Measurements from ENCODE around the gene TMEM121.

Gene TMEM121

DNA sequence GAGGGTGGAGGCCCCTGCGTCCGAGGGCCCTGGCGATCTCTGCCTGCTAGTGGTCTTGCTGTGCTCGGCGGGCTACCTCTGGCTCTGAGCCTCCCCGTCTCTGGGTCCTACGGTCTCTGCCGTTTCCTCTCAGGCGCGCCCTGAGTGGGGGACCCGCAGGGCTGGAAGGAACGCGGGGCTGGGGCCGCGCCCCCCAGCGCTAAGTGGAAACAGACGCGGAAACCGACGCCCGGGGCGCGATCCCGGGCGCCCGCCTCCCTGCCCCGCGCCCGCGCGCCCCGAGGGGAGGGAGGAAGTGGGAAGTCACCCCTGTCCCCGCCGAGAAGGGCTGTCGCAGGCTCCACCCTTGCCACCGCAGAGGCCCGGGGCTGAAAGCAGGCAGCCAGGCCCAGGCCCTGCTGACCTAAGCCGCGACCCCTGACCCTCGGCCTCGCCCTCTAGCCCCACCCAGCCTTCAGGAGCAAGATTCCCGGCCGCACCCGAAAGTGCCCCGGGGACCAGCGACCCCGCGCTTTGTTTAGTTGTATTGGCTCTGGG is 38.9 kb upstream of the TMEM121 start:
- no peak for DNase-seq (ENCODE audit: low read depth in 2 of 2)

- no peak for DNase-seq (ENCODE audit: low read depth in 2 of 2)
Observed at GRCh38 chr14:105487986-105488777, 38.2 kb upstream of the TMEM121 start.

DNA sequence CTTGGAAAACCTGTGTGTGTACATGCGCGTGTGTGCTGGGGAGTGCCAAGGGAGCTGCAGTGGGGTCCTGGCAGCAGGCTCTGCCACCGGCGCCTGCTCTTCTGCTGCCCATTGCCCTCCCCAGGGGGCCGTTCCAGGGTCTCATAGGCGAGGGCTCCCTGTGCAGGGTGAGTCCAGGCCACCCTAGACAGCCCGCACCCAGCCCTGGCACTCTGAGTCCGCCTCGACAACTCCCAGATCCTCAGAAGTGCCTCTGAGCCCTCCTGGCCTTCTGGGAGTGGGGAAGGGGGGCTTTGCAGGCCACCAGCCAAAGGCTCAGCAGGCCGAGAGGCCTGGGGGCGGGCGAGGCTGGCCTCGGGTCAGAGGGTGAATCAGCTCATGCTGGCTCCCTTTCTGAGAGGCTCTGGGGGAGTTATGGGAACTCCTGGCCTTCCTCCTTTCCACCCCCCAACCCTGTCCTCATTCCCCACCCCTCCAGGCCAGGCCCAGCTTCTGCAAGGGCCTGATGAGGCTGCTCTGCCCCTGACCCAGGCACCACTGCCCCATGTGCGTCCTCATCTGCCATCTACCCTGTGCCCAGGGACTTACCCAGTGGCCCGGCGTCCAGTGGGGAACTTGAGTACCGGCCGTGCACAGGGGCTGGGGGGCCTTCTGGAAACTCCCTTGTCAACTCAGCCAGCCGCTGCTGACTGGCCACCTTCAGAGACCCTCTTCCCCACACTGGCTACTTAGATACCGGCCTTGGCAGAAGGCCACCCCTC is 37.4 kb upstream of the TMEM121 start:
- DNase-seq (ENCODE audit: low read depth in 2 of 2) = no peak

- DNase-seq (ENCODE audit: low read depth in 2 of 2) = peak; percentile 32
Observed at GRCh38 chr14:105489542-105490266, 36.7 kb upstream of the TMEM121 start.

- DNase-seq (ENCODE audit: low read depth in 2 of 2) = no peak
Observed at GRCh38 chr14:105490267-105490571, 36.2 kb upstream of the TMEM121 start.

GRCh38 chr14:105490572-105491365 is 35.6 kb upstream of the TMEM121 start, which contains the start of gene TEDC1:
TEDC1 (plus strand) TSS chr14:105491246; CDS start chr14:105491376, 130 bp downstream.
- peak; percentile 100 for DNase-seq (ENCODE audit: low read depth in 2 of 2)

DNA sequence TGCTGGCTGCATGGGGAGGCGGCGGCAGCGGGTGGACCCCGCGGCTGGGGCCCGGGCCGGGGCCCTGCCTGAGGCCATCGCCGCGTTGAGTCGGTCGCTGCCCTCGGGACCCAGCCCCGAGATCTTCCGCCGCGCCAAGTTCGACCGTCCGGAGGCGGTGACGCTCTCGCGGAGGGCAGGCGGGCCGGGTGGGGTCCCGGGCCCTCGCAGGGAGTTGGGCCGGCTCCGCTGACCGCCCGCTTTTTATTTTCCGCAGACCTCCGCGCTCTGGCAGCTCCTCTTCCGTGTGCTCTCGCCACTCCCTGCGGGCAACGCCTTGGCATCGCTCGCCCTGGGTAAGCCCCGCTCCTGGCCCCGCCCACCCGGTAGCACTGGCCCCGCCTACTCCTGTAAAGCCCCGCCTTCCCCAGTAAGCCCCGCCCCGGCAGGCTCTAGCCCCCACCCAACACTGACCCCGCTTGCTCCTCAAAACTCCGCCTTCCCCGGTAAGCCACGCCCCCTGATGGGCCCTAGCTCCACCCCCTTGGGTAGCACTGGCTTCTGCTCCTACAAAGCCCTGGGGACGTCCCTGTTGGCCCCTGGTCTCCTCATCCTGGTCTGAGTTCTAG is 34.9 kb upstream of the TMEM121 start:
- DNase-seq (ENCODE audit: low read depth in 2 of 2) = no peak

GRCh38 chr14:105492031-105492970 is 34.1 kb upstream of the TMEM121 start:
- DNase-seq (ENCODE audit: low read depth in 2 of 2) = no peak

DNA sequence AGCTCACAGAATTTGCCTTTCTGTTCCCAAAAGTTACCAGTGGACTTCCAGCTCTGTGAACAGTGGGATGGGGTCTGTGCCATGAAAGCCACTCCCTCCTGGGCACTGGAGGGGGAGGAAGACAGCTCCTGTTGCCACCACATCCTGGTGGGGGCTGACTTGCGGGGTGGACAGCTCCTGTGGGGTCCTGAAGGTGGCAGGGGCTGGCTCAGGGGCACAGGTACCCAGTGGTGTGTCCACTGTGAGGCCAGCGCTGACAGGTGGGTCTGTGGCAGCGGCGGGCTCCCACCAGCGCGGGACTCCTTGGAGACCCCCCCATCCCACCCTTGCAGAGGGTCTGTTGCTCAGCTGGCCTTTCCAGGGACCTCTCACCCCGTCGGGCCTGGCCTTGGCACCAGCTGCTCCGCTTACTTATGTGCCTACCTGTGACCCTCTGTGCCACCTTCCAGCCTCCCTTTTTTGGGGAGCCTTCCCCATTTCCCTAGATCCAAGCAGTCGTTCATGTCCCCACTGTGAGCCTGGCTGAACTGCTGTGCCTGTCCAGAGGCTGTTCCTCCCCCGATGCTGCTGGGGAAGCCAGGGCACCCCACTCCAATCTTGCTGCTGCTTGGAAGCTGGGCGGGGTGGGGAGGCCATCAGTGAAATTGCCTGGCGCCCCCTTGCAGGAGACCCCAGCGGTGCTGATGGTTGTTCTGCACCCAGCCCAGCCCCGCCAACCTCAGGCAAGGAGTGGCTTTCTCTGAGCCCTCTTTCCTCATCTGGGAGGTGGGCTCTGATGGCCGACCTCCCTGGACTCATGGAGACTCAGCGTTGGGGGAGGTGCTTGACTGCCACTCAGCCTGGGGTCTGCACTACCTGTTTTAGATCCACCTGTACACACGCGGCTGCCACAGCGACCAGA is 33.2 kb upstream of the TMEM121 start:
- DNase-seq (ENCODE audit: low read depth in 2 of 2) = no peak

DNA sequence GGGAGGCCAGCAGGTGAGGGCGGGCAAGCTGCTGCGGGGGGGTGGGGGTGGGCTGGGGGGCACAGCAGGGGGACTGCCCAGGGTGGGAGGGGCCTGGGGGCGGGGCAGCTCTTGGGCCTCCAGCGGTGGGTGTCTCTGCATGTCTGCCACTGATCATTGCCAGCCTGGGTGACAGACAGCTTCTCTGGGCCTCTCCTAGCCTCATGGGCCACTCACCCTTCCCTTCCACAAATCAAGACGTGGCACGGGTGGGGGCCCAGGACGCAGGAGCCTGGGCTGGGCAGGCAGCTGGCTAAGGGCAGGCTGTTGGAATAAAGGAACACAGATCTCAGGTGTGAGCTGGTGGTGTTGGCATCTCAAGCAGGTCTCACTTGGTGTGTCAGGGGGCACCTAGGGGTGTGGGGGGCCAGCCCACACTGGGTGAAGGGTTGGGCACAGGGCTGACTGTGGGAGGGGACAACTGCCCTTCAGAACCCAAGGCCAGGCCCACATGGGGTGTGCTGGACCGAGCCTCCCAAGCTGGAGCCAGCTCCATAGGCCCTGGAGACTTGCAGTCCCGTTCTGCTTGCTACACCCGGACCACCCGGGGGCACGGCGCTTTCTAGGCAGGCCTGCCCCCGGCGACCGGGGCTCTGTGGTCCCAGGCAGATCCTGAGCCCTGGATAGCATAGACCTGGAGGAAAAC is 32.3 kb upstream of the TMEM121 start:
- no peak for DNase-seq (ENCODE audit: low read depth in 2 of 2)

GRCh38 chr14:105494606-105494929 is 31.8 kb upstream of the TMEM121 start:
- DNase-seq (ENCODE audit: low read depth in 2 of 2) = no peak

- no peak for DNase-seq (ENCODE audit: low read depth in 2 of 2)
Observed at GRCh38 chr14:105495101-105495989, 31.0 kb upstream of the TMEM121 start.

DNA sequence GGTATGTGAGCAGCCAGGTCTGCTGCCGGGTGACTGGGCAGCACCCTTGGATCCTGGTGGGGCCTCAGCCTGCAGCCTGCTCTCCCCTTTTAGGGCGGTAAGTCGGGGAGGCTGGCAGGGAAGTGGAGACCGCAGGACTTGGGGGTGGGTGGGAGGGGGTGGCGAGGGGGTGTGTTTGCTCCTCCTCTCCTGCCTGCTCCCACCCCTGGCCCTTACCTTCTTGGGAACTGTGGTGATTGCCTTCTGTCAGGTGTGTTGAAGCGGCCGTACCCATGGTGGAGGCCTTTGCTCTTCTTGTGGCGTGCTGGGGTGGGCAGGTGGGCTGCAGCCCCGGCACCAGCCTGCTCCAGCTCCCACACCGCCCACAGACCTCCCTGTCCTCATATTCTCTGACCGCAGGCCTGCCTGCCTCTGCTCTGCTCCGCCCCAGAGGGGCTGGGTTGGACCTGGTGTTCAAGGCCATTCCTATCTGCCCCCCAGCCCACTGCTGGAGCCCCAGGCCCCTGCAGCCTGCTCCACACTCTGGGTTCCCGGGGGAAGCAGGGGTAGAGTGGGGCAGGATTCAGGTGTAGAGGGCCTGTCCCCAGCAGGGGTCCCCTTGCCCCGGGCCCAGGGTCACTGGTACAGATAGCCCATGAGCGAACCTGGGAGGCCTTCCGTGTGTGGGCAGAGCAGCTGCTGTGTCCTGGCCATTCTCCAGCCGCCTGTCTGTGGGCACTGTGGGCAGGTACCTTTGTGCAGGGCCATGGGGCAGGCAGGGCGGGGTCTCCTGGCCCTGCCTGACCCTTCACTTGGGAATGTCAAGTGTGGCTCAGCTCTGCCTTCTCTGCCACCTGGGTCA is 30.2 kb upstream of the TMEM121 start:
- DNase-seq (ENCODE audit: low read depth in 2 of 2) = no peak

GRCh38 chr14:105496831-105497591 is 29.4 kb upstream of the TMEM121 start:
- DNase-seq (ENCODE audit: low read depth in 2 of 2) = no peak

DNA sequence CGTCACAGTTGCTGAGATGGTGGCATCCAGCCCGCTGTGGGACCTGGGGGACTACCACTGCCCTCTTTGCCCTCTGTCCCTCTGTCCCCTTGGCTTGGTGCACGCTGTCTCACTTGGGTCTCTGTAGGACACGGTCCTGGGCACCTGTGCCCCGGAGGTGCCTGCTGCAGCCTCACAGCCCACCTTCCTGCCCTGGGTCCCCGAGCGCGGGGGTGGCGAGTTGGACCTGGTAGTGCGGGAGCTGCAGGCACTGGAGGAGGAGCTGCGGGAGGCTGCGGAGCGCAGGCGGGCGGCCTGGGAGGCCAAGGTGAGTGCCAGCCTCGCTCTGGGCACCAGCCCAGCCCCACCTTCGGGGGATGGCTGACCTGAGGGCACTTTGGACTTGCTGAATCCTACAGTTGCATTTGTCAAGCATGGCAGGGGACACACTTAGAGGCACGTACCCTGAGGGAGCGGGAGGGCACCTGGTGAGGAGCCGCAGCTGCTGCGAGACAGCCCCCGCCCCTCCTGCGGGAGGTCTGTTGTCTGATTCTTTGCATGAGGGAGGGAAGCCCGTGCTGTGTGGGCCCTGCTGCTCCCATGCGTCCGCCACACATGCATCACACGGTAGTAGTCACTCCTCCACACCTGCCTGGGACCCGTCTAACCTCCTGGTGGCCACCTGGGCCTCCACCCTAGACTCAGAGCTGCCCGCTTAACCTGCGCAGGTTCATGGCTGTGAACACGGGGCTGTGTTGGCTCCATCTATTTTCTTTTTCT is 28.5 kb upstream of the TMEM121 start:
- DNase-seq (ENCODE audit: low read depth in 2 of 2) = no peak
